GM12878 (cell line): Measurements from ENCODE around the gene PLA2G2C. TPM values are rescaled to one million over a fixed set of nuclear protein-coding genes. Genes with fewer than 3 reads are reported as not detected.

Experiments used
- EP300 ChIP-seq, 2 experiments: fragments of 150-350 bp in 1 of 2; IDR thresholded peaks; 2 replicates each; pipeline ENCODE4 v1.6.1; 2011 to 2012; ENCODE audit warnings: low read depth in 2 of 2, low read length in 2 of 2, borderline replicate concordance in 1 of 2, improper control_type of control experiment in 1 of 2, inconsistent platforms in 1 of 2; ENCODE audit not compliant: control insufficient read depth in 1 of 2
- MEF2B ChIP-seq: fragments of 450-650 bp; IDR thresholded peaks from 2 replicates; pipeline ENCODE4 v1.6.1; 2018; ENCODE audit warnings: mild to moderate bottlenecking, moderate library complexity; ENCODE audit not compliant: partially characterized antibody, poor library complexity, severe bottlenecking
- NFYB ChIP-seq: IDR thresholded peaks from 2 replicates; pipeline ENCODE4 v1.6.1; 2011; ENCODE audit warnings: low read depth, mild to moderate bottlenecking, low read length, improper control_type of control experiment, moderate library complexity; ENCODE audit not compliant: insufficient read depth
- RUNX3 ChIP-seq: IDR thresholded peaks from 2 replicates; pipeline ENCODE4 v1.6.1; 2012; ENCODE audit warnings: low read length, inconsistent platforms
- SMAD1 ChIP-seq: fragments of 450-650 bp; IDR thresholded peaks from 2 replicates; pipeline ENCODE4 v1.6.1; 2018; ENCODE audit warnings: mild to moderate bottlenecking, low read depth; ENCODE audit not compliant: partially characterized antibody
- SMC3 ChIP-seq: IDR thresholded peaks from 2 replicates; pipeline ENCODE4 v1.6.1; 2011; ENCODE audit warnings: low read length, improper control_type of control experiment, borderline replicate concordance
- ZNF217 ChIP-seq: fragments of 450-650 bp; IDR thresholded peaks from 2 replicates; pipeline ENCODE4 v1.6.1; 2017; ENCODE audit warnings: antibody characterized with exemption, mild to moderate bottlenecking
- polyA plus RNA-seq, 11 experiments: library from polyadenylated mRNA; depleted of rRNA in 4 of 11; unstranded in 6 of 11; stranded (reverse) in 5 of 11; fragments of >200 nt; fragmentation: Nextera tagmentation in 4 of 11; fragmentation: Illumina TruSeq in 1 of 11; extraction: Ambion mirVana in 4 of 11; extraction: Trizol in 1 of 11; gene quantifications; 1 replicate in 1 of 11; 2 replicates in 10 of 11; pipeline versions ENCODE4 v1.2.1 to v1.2.3, GENCODE V29; 2011 to 2016; ENCODE audit warnings: inconsistent platforms in 2 of 11, missing spikeins in 2 of 11, low read depth in 1 of 11
- total RNA-seq, 4 experiments: library from RNA; depleted of rRNA in 3 of 4; stranded (reverse); fragments of >200 nt in 3 of 4; fragmentation: Illumina TruSeq in 1 of 4; extraction: Trizol in 1 of 4; gene quantifications; 2 replicates each; pipeline versions ENCODE4 v1.2.1 to v1.2.3, GENCODE V29; 2013 to 2021
- TF ChIP-seq, protein P1 (sequence below): fragments of 450-650 bp; formaldehyde crosslinking; IDR thresholded peaks from 2 replicates; pipeline ENCODE4 v1.5.0; 2022; ENCODE audit warnings: mild to moderate bottlenecking, missing genetic modification characterization
- TF ChIP-seq, protein P2 (sequence below): fragments of 450-650 bp; IDR thresholded peaks from 2 replicates; pipeline ENCODE4 v1.6.1; 2016; ENCODE audit warnings: mild to moderate bottlenecking

The PLA2G2C gene
- total and polyA plus RNA-seq, 10 of the 15 experiments (the other 5 are each of a cell fraction or from before 2014, with no cell fraction given): 0.05 TPM; not detected in 9

DNA sequence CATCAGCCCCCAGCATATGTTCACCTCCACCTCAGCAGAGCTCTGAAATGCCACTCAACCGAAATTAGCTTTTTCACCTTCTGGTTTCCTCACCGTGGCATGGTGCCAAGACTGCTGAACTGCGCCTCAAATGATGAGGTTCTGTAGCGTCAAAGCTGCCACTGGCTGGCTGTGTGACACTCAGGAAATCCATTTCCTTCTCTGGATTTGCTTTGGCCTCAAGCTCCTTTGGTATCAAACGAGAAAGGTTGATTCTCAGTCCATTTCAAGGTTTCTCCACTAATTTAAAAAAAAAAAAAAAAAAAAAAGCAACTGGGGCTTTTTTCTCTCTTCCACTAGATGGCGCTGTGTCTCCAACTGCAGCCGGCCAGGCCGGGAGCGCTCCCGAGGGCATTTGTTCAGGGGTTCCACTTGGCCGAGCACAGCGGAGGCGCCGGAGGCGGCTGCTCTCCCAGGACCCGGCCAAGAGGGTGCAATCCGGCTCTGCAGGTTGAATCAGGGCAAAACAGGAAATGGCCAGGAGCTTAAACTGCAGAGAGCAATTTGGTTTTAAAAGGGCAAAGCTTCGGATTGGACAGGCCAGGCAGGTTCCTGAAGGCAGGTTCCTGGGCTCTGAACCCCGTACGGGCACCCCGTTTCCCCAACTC lies 26.5 kb upstream of the PLA2G2C start (continued):
- TF ChIP-seq, protein P1, sequence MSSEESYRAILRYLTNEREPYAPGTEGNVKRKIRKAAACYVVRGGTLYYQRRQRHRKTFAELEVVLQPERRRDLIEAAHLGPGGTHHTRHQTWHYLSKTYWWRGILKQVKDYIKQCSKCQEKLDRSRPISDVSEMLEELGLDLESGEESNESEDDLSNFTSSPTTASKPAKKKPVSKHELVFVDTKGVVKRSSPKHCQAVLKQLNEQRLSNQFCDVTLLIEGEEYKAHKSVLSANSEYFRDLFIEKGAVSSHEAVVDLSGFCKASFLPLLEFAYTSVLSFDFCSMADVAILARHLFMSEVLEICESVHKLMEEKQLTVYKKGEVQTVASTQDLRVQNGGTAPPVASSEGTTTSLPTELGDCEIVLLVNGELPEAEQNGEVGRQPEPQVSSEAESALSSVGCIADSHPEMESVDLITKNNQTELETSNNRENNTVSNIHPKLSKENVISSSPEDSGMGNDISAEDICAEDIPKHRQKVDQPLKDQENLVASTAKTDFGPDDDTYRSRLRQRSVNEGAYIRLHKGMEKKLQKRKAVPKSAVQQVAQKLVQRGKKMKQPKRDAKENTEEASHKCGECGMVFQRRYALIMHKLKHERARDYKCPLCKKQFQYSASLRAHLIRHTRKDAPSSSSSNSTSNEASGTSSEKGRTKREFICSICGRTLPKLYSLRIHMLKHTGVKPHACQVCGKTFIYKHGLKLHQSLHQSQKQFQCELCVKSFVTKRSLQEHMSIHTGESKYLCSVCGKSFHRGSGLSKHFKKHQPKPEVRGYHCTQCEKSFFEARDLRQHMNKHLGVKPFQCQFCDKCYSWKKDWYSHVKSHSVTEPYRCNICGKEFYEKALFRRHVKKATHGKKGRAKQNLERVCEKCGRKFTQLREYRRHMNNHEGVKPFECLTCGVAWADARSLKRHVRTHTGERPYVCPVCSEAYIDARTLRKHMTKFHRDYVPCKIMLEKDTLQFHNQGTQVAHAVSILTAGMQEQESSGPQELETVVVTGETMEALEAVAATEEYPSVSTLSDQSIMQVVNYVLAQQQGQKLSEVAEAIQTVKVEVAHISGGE: no peak
- TF ChIP-seq NFYB (0 out of 2 replicates have a peak, but pooled peaks have one; percentile 11), SMAD1 (peak; percentile 79), EP300 (IDR thresholded peaks at IDR 0.05; ENCODE audit: borderline replicate concordance in 1 of 2, control insufficient read depth in 1 of 2, low read depth in 2 of 2, low read length in 2 of 2) (no peak), RUNX3 (0 out of 2 replicates have a peak, but pooled peaks have one; percentile 5), ZNF217 (no peak), MEF2B (peak; percentile 62), SMC3 (peak; percentile 74)
- TF ChIP-seq, protein P2, sequence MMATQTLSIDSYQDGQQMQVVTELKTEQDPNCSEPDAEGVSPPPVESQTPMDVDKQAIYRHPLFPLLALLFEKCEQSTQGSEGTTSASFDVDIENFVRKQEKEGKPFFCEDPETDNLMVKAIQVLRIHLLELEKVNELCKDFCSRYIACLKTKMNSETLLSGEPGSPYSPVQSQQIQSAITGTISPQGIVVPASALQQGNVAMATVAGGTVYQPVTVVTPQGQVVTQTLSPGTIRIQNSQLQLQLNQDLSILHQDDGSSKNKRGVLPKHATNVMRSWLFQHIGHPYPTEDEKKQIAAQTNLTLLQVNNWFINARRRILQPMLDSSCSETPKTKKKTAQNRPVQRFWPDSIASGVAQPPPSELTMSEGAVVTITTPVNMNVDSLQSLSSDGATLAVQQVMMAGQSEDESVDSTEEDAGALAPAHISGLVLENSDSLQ: peak; percentile 40
